RWPE1 (cell line): Measurements from ENCODE around the gene TP63.

Source experiments
- CTCF ChIA-PET: fragments of 350-600 bp; sonication (Branson Sonifier 250); formaldehyde crosslinking; extraction: SDS; loops from one replicate; lab custom pipeline; 2021; lab: Yijun Ruan, JAX
- POLR2A ChIA-PET: fragments of 400-600 bp; formaldehyde crosslinking; extraction: SDS; loops from one replicate; lab custom pipeline; 2020; ENCODE audit warnings: antibody characterized with exemption; ENCODE audit not compliant: low non-redundant PET; lab: Yijun Ruan, JAX
- DNase-seq: peaks from one replicate; pipeline ENCODE4 v3.0.0; 2012; ENCODE audit warnings: low spot score
- H3K27ac ChIP-seq: fragments of 450-650 bp; 2 replicates; pipeline ENCODE4 v1.5.1; 2017
- CTCF ChIP-seq: fragments of 450-650 bp; conservative IDR thresholded peaks from 2 replicates; pipeline ENCODE4 v1.5.1; 2017; ENCODE audit warnings: low read depth, mild to moderate bottlenecking

The TP63 gene

GRCh38 chr3:189834462-189834861, 203.3 kb downstream of the TP63 start:
- CTCF ChIA-PET, result no interaction called here
- no peak for TF ChIP-seq CTCF
- H3K27ac ChIP-seq, result peak overlapping the region; percentile 38; the same call in 1 of the 2 replicates
- no peak for DNase-seq
- POLR2A ChIA-PET, result interaction anchor here (0.6 kb wide), 1 partner anchor 9 kb away, joined by 4 read pairs; no protein-coding TSS in a partner anchor

GRCh38 chr3:189836795-189837194, 205.6 kb downstream of the TP63 start:
- ChIA-PET CTCF (interaction anchor here (0.6 kb wide), 1 partner anchor 522 kb away, joined by 3 read pairs; no protein-coding TSS in a partner anchor), POLR2A (no interaction called here)
- no peak for TF ChIP-seq CTCF
- H3K27ac ChIP-seq, result no peak overlapping the region
- no peak for DNase-seq

- CTCF ChIA-PET, result interaction anchor here (0.6 to 1.1 kb wide), 3 partner anchors 30 to 315 kb away, joined by 3 to 6 read pairs (median 3); no protein-coding TSS in a partner anchor
- H3K27ac ChIP-seq, result no peak overlapping the region
- DNase-seq, result no peak
- POLR2A ChIA-PET, result no interaction called here
- TF ChIP-seq CTCF, result no peak
Observed at GRCh38 chr3:189838291-189838690, 207.1 kb downstream of the TP63 start.

- POLR2A ChIA-PET, result no interaction called here
- CTCF ChIA-PET, result interaction anchor here (0.6 to 0.7 kb wide), 2 partner anchors 345 to 876 kb away, joined by 3 to 4 read pairs; no protein-coding TSS in a partner anchor
- H3K27ac ChIP-seq, result peak overlapping the region; percentile 44; the same call in 1 of the 2 replicates
- peak; percentile 34 for DNase-seq
- no peak for TF ChIP-seq CTCF
Observed at GRCh38 chr3:189839576-189839975, 208.4 kb downstream of the TP63 start.

- peak; percentile 76 for DNase-seq
- H3K27ac ChIP-seq, result peak overlapping the region; percentile 84
- TF ChIP-seq CTCF, result no peak
- CTCF ChIA-PET, result no interaction called here
- POLR2A ChIA-PET, result no interaction called here
Observed at GRCh38 chr3:189841473-189842205, 210.4 kb downstream of the TP63 start.

GRCh38 chr3:189842681-189843602, 211.8 kb downstream of the TP63 start:
- CTCF ChIA-PET, result no interaction called here
- peak; percentile 42 for DNase-seq

More at GRCh38 chr3:189842681-189843602, 211.8 kb downstream of the TP63 start:
- no peak for TF ChIP-seq CTCF
- peak overlapping the region; percentile 84 for H3K27ac ChIP-seq
- POLR2A ChIA-PET, result no interaction called here
